Gastroesophageal sphincter (tissue), 4 donors: Measurements from ENCODE around the gene EME1. TPM values are rescaled to one million over a fixed set of nuclear protein-coding genes. Genes with fewer than 3 reads are reported as not detected.

Experiments
- ATAC-seq: fragments of 150-250 bp; one replicate; pipeline ENCODE4 v1.9.1; 2016; ENCODE audit warnings: mild to moderate bottlenecking, moderate library complexity
- H3K27ac ChIP-seq, 4 donors: fragments of 200-600 bp; sonication (generic) in 3 of 4; 1 replicate in 3 of 4; 2 replicates in 1 of 4; pipeline ENCODE4 v1.5.1; 2016 to 2019
- H3K27me3 ChIP-seq: fragments of 200-600 bp; sonication (generic); one replicate; pipeline ENCODE4 v1.5.1; 2019
- H3K36me3 ChIP-seq, 2 donors: fragments of 200-600 bp; sonication (generic); one replicate each; pipeline ENCODE4 v1.5.1; 2019; ENCODE audit warnings: control low read depth in 1 of 2
- H3K4me1 ChIP-seq, 3 donors: fragments of 200-600 bp; sonication (generic); 1 replicate in 2 of 3; 2 replicates in 1 of 3; pipeline ENCODE4 v1.5.1; 2016 to 2019; ENCODE audit warnings: control low read depth in 2 of 3
- H3K4me3 ChIP-seq, 2 donors: fragments of 200-600 bp; sonication (generic); one replicate each; pipeline ENCODE4 v1.5.1; 2019; ENCODE audit warnings: mild to moderate bottlenecking in 1 of 2, moderate library complexity in 1 of 2
- H3K9me3 ChIP-seq, 3 donors: fragments of 200-600 bp; sonication (generic); one replicate each; pipeline ENCODE4 v1.5.1; 2017 to 2019; ENCODE audit warnings: control low read depth in 2 of 3
- CTCF ChIP-seq, 4 experiments: fragments of 200-600 bp in 2 of 4; fragments of 450-650 bp in 2 of 4; sonication (generic) in 1 of 4; IDR thresholded peaks; one replicate each; pipeline ENCODE4 v1.5.1; 2017 to 2019; ENCODE audit warnings: antibody characterized with exemption in 4 of 4, mild to moderate bottlenecking in 2 of 4, moderate library complexity in 2 of 4
- EP300 ChIP-seq: sonication (generic); formaldehyde crosslinking; IDR thresholded peaks from one replicate; pipeline ENCODE4 v1.6.1; 2017; ENCODE audit warnings: antibody characterized with exemption, mild to moderate bottlenecking
- POLR2A ChIP-seq, 2 donors: fragments of 450-650 bp; IDR thresholded peaks; one replicate each; pipeline ENCODE4 v1.6.1; 2017; ENCODE audit warnings: antibody characterized with exemption in 2 of 2, mild to moderate bottlenecking in 2 of 2, moderate library complexity in 1 of 2
- POLR2AphosphoS5 ChIP-seq: sonication (generic); formaldehyde crosslinking; IDR thresholded peaks from one replicate; pipeline ENCODE4 v1.6.1; 2017; ENCODE audit warnings: antibody characterized with exemption
- WGBS, 2 donors: methylation state at CpG; one replicate each; pipeline ENCODE4 v1.1.5; 2018; ENCODE audit warnings: low coverage in 1 of 2; 5-methylcytosine and 5-hydroxymethylcytosine counted together
- total RNA-seq, 4 donors: library from RNA; depleted of rRNA; stranded (reverse); fragments of >200 nt; gene quantifications; one replicate each; pipeline ENCODE4 v1.1.0, GENCODE V29; 2016

Gene EME1
- under 1 TPM in 1 of 4 donors, not detected in 3; 0.54 TPM for total RNA-seq

- H3K4me3 ChIP-seq: peak within 1 kb of the TSS; percentile 60 to 66
- peak; percentile 93 for ATAC-seq
- TF ChIP-seq EP300: no peak
- peak in 1 of 4 experiments; percentile 17 for TF ChIP-seq CTCF (IDR thresholded peaks at IDR 0.05)
- TF ChIP-seq POLR2AphosphoS5: peak; percentile 62
- TF ChIP-seq POLR2A (IDR thresholded peaks at IDR 0.05): no peak
- H3K36me3 ChIP-seq: peaks cover 0 to 29% of the 10 kb centered on the region in 2 donors
- H3K27me3 ChIP-seq: no peaks in the 10 kb centered on the region
- peaks cover 0 to 26% (median 8%) of the 10 kb centered on the region in 3 donors for H3K4me1 ChIP-seq
- 1 to 3% methylated on average over 12 to 25 of the region's 42 CpGs for WGBS, 2 donors
- H3K27ac ChIP-seq: peak within 1 kb of the TSS; percentile 77 to 97 (median 90)
- no peaks in the 10 kb centered on the region for H3K9me3 ChIP-seq
Observed at GRCh38 chr17:50372758-50373556, at the start of gene EME1, which contains the start of gene MRPL27. EME1 (plus strand) TSS chr17:50373229; CDS start chr17:50375209, 1,980 bp downstream. MRPL27 (minus strand) TSS chr17:50373184; CDS start chr17:50373170, 14 bp downstream.

- ATAC-seq: no peak
- no peaks in the 10 kb centered on the region for H3K9me3 ChIP-seq
- 50% methylated on average over 4 of the region's 4 CpGs; no CpG with 5 or more reads in 1 of the 2 donors for WGBS, 2 donors
- no peaks in the 10 kb centered on the region for H3K27me3 ChIP-seq
- no peak overlapping the region for H3K27ac ChIP-seq
- TF ChIP-seq POLR2AphosphoS5: no peak
- no peak for TF ChIP-seq EP300
- no peak for TF ChIP-seq POLR2A (IDR thresholded peaks at IDR 0.05)
- no peak for TF ChIP-seq CTCF (IDR thresholded peaks at IDR 0.05)
- H3K4me3 ChIP-seq: no peak overlapping the region
- H3K4me1 ChIP-seq: no peaks in the 10 kb centered on the region
- H3K36me3 ChIP-seq: no peaks in the 10 kb centered on the region
Observed at GRCh38 chr17:50325906-50326305, 47.1 kb upstream of the EME1 start.

- Histone ChIP-seq H3K36me3 (no peaks in the 10 kb centered on the region), H3K27ac (no peak overlapping the region), H3K4me3 (no peak overlapping the region), H3K9me3 (no peaks in the 10 kb centered on the region), H3K27me3 (no peaks in the 10 kb centered on the region), H3K4me1 (no peaks in the 10 kb centered on the region)
- no peak for ATAC-seq
- WGBS, 2 donors: 72 to 82% methylated on average over 5 to 7 of the region's 9 CpGs
- no peak for TF ChIP-seq EP300
- no peak for TF ChIP-seq CTCF (IDR thresholded peaks at IDR 0.05)
- TF ChIP-seq POLR2AphosphoS5: no peak
- TF ChIP-seq POLR2A (IDR thresholded peaks at IDR 0.05): no peak
Observed at GRCh38 chr17:50326831-50327364, 46.1 kb upstream of the EME1 start.

- H3K27ac ChIP-seq: no peak overlapping the region
- no peaks in the 10 kb centered on the region for H3K4me1 ChIP-seq
- TF ChIP-seq POLR2AphosphoS5: no peak
- TF ChIP-seq POLR2A (IDR thresholded peaks at IDR 0.05): no peak
- TF ChIP-seq CTCF (IDR thresholded peaks at IDR 0.05): no peak
- TF ChIP-seq EP300: no peak
- H3K9me3 ChIP-seq: no peaks in the 10 kb centered on the region
- no peak for ATAC-seq
- no peak overlapping the region for H3K4me3 ChIP-seq
- 43 to 57% methylated on average over 8 to 9 of the region's 21 CpGs for WGBS, 2 donors
- H3K36me3 ChIP-seq: no peaks in the 10 kb centered on the region
- peaks cover 7% of the 10 kb centered on the region for H3K27me3 ChIP-seq
Observed at GRCh38 chr17:50328363-50329325, 44.4 kb upstream of the EME1 start.
